Midbrain (tissue), 1 donor: ENCODE results near the gene PHF13.
A peak's percentile ranks its signal among the peaks of the same experiment; 100 is the strongest.
"Not testable (repeated sequence)": the region's sequence is repeated elsewhere in the genome, so short reads cannot be mapped to it uniquely, and the experiment has no call there.

Source experiments
- DNase-seq: peaks from one replicate; lab custom pipeline; 2025; lab: John Stamatoyannopoulos, UW

Gene PHF13

GRCh38 chr1:6587261-6588005, 26.1 kb upstream of the PHF13 start:
- peak; percentile 52 for DNase-seq

- DNase-seq: no peak
Observed at GRCh38 chr1:6588128-6588892, 25.2 kb upstream of the PHF13 start.

- DNase-seq: no peak
Observed at GRCh38 chr1:6588893-6589520, 24.5 kb upstream of the PHF13 start.

GRCh38 chr1:6590046-6590445, 23.5 kb upstream of the PHF13 start:
- DNase-seq: no peak

- peak; percentile 11 for DNase-seq
Observed at GRCh38 chr1:6591222-6591621, 22.3 kb upstream of the PHF13 start.

GRCh38 chr1:6591644-6592043, 21.9 kb upstream of the PHF13 start:
- DNase-seq: no peak

- no peak for DNase-seq
Observed at GRCh38 chr1:6592441-6592840, 21.1 kb upstream of the PHF13 start.

- no peak for DNase-seq
Observed at GRCh38 chr1:6592865-6593593, 20.5 kb upstream of the PHF13 start.

GRCh38 chr1:6593810-6594209, 19.7 kb upstream of the PHF13 start:
- no peak for DNase-seq

- DNase-seq: no peak
Observed at GRCh38 chr1:6594977-6595740, 18.4 kb upstream of the PHF13 start.

GRCh38 chr1:6596351-6596750, 17.2 kb upstream of the PHF13 start:
- no peak for DNase-seq

- DNase-seq: no peak
Observed at GRCh38 chr1:6596886-6597776, 16.4 kb upstream of the PHF13 start.

GRCh38 chr1:6597777-6598131, 15.8 kb upstream of the PHF13 start:
- no peak for DNase-seq

GRCh38 chr1:6599141-6599975, 14.2 kb upstream of the PHF13 start:
- no peak for DNase-seq

GRCh38 chr1:6599991-6600390, 13.5 kb upstream of the PHF13 start:
- DNase-seq: not testable (repeated sequence)

GRCh38 chr1:6600410-6601048, 13.0 kb upstream of the PHF13 start:
- no peak for DNase-seq

GRCh38 chr1:6601049-6601922, 12.2 kb upstream of the PHF13 start:
- peak; percentile 82 for DNase-seq
